NCI-H1694 treated with DMSO at 0.1 percent for 48 hours (cell line): ENCODE data around the gene PCDHGA12.
"Not testable (repeated sequence)": the region's sequence is repeated elsewhere in the genome, so short reads cannot be mapped to it uniquely, and the experiment has no call there.

Experiments
- DNase-seq: peaks from one replicate; lab custom pipeline; 2025; lab: John Stamatoyannopoulos, UW

Gene PCDHGA12

DNA sequence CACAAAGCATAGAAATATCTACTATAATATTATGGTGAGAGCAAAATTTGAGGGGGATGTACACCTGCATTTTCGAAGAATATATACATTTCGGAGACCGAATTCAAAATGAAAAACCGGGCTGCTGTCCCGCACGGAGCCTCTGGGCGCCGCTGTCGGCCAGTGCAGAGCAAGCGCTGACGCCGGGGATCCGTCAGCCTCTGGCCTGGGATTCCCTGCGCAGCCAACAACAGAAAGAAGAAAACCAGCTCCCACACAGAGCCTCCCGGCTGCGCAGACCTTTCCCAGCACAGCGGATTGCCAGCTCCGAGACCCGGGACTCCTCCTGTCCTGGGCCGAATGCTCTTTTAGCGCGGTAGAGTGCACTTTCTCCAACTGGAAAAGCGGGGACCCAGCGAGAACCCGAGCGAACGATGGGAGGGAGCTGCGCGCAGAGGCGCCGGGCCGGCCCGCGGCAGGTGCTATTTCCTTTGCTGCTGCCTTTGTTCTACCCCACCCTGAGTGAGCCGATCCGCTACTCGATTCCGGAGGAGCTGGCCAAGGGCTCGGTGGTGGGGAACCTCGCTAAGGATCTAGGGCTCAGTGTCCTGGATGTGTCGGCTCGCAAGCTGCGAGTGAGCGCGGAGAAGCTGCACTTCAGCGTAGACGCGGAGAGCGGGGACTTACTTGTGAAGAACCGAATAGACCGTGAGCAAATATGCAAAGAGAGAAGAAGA is 22.4 kb upstream of the PCDHGA12 start, which contains the start of gene PCDHGB6:
Gene PCDHGB6, plus strand, starts transcription at position 232 of the 716 bp plus-strand sequence. Its CDS starts 182 bp downstream, at position 414.
- not testable (repeated sequence) for DNase-seq

DNA sequence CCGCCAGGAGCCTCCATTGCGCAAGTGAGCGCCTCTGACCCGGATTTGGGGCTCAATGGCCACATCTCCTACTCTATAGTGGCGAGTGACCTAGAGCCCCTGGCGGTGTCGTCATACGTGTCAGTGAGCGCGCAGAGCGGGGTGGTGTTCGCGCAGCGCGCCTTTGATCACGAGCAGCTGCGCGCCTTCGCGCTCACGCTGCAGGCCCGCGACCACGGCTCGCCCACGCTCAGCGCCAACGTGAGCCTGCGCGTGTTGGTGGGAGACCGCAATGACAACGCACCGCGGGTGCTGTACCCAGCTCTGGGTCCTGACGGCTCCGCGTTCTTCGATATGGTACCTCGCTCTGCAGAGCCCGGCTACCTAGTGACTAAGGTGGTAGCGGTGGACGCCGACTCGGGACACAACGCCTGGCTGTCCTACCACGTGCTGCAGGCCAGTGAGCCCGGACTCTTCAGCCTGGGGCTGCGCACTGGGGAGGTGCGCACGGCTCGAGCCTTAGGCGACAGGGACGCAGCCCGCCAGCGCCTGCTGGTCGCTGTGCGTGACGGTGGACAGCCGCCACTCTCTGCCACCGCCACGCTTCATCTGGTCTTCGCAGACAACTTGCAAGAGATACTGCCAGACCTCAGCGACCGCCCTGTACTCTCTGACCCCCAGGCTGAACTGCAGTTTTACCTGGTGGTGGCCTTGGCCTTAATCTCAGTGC is 20.6 kb upstream of the PCDHGA12 start:
- no peak for DNase-seq

GRCh38 chr5:141411575-141411974 is 18.7 kb upstream of the PCDHGA12 start:
- DNase-seq: no peak

DNA sequence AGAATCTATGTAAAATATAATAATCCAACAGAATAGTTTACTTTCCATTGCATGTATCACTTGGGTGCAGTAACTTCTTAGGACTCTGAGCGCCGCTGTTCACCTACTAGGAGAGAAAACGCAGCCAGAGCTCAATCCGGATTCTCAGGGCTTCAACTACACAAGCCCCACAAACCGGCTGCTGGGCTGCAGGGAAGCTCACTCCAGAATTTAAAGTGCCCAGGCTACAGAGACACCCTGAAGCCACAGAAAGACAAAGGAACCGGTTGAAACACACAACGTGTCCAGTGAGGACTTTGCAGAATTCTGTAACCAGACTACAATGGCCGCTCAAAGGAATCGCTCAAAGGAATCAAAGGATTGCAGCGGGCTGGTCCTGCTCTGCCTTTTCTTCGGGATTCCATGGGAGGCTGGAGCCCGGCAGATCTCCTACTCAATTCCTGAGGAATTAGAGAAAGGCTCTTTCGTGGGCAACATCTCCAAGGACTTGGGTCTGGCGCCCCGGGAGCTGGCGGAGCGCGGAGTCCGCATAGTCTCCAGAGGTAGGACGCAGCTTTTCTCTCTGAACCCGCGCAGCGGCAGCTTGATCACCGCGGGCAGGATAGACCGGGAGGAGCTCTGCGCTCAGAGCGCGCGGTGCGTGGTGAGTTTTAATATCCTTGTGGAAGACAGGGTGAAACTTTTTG is 17.3 kb upstream of the PCDHGA12 start, which contains the start of gene PCDHGA10:
Gene PCDHGA10, plus strand, starts transcription at position 134 of the 686 bp plus-strand sequence. Its CDS starts 189 bp downstream, at position 323.
- DNase-seq: peak; percentile 45

DNA sequence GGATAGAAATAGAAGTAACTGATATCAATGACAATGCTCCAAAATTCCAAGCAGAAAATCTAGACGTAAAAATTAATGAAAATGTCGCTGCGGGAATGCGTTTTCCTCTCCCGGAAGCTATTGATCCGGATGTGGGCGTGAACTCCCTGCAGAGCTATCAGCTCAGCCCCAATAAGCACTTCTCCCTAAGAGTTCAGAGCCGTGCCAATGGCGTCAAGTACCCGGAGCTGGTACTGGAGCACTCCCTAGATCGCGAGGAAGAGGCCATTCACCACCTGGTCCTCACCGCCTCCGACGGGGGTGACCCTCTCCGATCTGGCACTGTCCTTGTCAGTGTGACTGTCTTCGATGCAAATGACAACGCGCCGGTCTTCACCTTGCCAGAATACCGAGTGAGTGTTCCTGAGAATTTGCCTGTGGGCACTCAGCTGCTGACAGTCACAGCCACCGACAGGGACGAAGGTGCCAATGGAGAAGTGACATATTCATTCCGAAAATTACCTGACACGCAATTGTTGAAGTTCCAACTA is 16.7 kb upstream of the PCDHGA12 start:
- no peak for DNase-seq

DNA sequence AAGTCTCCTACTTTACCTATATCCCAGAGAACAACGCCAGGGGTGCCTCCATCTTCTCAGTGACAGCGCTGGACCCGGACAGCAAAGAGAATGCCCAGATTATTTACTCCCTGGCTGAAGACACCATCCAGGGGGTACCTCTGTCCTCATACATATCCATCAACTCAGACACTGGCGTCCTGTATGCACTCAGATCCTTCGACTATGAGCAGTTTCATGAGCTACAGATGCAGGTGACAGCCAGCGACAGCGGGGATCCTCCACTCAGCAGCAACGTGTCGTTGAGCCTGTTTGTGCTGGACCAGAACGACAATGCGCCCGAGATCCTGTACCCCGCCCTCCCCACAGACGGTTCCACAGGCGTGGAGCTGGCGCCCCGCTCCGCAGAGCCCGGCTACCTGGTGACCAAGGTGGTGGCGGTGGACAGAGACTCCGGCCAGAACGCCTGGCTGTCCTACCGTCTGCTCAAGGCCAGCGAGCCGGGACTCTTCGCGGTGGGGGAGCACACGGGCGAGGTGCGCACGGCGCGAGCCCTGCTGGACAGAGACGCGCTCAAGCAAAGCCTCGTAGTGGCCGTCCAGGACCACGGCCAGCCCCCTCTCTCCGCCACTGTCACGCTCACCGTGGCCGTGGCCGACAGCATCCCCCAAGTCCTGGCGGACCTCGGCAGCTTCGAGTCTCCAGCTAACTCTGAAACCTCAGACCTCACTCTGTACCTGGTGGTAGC is 15.6 kb upstream of the PCDHGA12 start:
- DNase-seq: not testable (repeated sequence)

DNA sequence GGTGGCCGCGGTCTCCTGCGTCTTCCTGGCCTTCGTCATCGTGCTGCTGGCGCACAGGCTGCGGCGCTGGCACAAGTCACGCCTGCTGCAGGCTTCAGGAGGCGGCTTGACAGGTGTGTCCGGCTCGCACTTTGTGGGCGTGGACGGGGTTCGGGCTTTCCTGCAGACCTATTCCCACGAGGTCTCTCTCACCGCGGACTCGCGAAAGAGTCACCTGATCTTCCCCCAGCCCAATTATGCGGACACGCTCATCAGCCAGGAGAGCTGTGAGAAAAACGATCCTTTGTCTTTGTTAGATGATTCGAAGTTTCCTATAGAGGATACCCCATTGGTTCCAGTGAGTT is 15.1 kb upstream of the PCDHGA12 start:
- not testable (repeated sequence) for DNase-seq

DNA sequence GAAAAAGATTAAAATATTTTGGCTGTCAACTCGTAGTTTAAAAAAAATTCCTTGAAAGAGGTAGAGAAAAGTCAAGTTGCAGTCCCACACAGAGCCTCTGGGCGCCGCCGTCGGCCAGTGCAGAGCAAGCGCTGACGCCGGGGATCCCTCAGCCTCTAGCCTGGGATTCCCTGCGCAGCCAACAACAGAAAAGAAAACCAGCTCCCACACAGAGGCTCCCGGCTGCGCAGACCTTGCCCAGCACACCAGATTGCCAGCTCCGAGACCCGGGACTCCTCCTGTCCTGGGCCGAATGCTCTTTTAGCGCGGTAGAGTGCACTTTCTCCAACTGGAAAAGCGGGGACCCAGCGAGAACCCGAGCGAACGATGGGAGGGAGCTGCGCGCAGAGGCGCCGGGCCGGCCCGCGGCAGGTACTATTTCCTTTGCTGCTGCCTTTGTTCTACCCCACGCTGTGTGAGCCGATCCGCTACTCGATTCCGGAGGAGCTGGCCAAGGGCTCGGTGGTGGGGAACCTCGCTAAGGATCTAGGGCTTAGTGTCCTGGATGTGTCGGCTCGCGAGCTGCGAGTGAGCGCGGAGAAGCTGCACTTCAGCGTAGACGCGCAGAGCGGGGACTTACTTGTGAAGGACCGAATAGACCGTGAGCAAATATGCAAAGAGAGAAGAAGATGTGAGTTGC is 12.7 kb upstream of the PCDHGA12 start, which contains the start of gene PCDHGB7:
Gene PCDHGB7, plus strand, starts transcription at position 184 of the 679 bp plus-strand sequence. Its CDS starts 183 bp downstream, at position 367.
- DNase-seq: not testable (repeated sequence)

- no peak for DNase-seq
These were observed 11.0 kb upstream of the PCDHGA12 start for GRCh38 chr5:141419074-141419880.

- DNase-seq: no peak
These were observed 9.3 kb upstream of the PCDHGA12 start, which contains the start of gene PCDHGA11 for GRCh38 chr5:141420855-141421488. PCDHGA11 (plus strand) TSS chr5:141421051; CDS start chr5:141421228, 177 bp downstream.

DNA sequence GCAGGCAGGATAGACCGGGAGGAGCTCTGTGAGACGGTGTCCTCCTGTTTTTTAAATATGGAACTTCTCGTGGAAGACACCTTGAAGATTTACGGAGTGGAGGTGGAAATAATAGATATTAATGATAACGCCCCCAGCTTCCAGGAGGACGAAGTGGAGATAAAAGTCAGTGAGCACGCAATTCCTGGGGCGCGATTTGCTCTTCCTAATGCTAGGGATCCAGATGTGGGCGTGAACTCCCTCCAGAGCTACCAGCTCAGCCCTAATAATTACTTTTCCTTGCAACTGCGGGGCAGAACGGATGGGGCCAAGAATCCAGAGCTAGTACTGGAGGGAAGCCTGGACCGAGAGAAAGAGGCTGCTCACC is 8.8 kb upstream of the PCDHGA12 start:
- no peak for DNase-seq

DNA sequence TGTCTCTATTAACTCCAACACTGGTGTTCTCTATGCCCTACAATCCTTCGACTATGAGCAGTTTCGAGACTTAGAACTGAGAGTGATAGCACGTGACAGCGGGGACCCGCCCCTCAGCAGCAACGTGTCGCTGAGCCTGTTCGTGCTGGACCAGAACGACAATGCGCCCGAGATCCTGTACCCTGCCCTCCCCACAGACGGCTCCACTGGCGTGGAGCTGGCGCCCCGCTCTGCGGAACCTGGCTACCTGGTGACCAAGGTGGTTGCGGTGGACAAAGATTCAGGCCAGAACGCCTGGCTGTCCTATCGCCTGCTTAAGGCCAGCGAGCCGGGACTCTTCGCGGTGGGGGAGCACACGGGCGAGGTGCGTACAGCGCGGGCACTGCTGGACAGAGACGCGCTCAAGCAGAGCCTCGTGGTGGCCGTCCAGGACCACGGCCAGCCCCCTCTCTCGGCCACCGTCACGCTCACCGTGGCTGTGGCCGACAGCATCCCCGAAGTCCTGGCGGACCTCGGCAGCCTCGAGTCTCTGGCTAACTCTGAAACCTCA is 7.5 kb upstream of the PCDHGA12 start:
- no peak for DNase-seq

- no peak for DNase-seq
These were observed 2.4 kb upstream of the PCDHGA12 start for GRCh38 chr5:141427783-141428426.

- no peak for DNase-seq
These were observed 979 bp downstream of the PCDHGA12 start for GRCh38 chr5:141431286-141431685.

DNA sequence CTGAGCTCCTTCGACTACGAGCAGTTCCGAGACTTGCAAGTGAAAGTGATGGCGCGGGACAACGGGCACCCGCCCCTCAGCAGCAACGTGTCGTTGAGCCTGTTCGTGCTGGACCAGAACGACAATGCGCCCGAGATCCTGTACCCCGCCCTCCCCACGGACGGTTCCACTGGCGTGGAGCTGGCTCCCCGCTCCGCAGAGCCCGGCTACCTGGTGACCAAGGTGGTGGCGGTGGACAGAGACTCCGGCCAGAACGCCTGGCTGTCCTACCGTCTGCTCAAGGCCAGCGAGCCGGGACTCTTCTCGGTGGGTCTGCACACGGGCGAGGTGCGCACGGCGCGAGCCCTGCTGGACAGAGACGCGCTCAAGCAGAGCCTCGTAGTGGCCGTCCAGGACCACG is 2.0 kb downstream of the PCDHGA12 start:
- DNase-seq: not testable (repeated sequence)

DNA sequence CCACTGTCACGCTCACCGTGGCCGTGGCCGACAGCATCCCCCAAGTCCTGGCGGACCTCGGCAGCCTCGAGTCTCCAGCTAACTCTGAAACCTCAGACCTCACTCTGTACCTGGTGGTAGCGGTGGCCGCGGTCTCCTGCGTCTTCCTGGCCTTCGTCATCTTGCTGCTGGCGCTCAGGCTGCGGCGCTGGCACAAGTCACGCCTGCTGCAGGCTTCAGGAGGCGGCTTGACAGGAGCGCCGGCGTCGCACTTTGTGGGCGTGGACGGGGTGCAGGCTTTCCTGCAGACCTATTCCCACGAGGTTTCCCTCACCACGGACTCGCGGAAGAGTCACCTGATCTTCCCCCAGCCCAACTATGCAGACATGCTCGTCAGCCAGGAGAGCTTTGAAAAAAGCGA is 2.4 kb downstream of the PCDHGA12 start:
- DNase-seq: not testable (repeated sequence)

DNA sequence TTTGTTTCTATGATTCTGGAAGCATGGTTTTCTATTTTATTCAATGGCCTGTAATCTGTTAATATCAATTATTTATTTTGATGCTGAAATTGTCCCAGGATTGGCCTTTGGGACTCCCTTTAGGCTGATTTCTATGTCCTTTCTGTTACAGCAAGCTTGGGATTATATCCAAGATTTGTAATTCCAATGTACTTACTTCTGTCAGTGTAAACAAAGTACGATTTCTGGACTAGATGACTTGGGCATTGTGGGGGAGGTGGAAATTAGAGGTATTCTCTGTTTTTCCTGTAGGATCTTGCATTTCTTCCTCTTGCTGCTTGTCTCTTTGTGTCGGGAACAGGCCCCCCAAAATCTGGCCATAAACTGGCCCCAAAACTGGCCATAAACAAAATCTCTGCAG is 3.7 kb downstream of the PCDHGA12 start:
- DNase-seq: no peak

DNA sequence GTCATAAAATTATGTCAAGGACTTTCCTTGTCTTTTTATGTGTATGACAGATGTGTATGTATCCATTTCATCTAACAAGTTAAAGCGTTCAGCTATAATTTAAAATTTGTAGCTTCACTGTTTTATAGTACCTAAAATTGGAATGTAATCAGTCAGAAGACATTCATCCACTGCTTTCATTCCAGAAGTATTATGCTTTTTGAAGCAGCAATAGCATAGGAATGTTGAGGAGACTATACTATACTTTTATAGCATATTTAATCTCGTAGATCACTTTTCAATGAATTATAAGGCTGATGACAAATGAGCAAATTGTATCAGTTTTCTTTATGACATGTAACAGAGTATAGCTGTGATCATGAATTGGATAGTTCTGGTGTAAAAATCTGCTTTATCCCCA is 6.9 kb downstream of the PCDHGA12 start:
- DNase-seq: no peak
